Calu3 (cell line): ENCODE data around the gene AMZ1. TPM values are rescaled to one million over a fixed set of nuclear protein-coding genes. Genes with fewer than 3 reads are reported as not detected.

Experiments used
- BruUV-seq: library from RNA; stranded (reverse); fragments of 400-500 nt; replicated peaks from 2 replicates; lab custom pipeline; 2021; lab: Mats Ljungman, UMichigan
- CTCF ChIA-PET: fragments of 300-600 bp; sonication (Branson Sonifier 250); formaldehyde crosslinking; loops from one replicate; lab custom pipeline; 2022; ENCODE audit warnings: antibody characterized with exemption; lab: Charles Lee
- DNase-seq: peaks from one replicate; pipeline ENCODE4 v3.0.0; 2022
- H3K27ac Mint-ChIP-seq: one replicate; pipeline ENCODE4 v1.8.0; 2022; ENCODE audit warnings: mixed read lengths; ENCODE audit not compliant: unreplicated experiment
- H3K27me3 Mint-ChIP-seq: one replicate; pipeline ENCODE4 v1.8.0; 2022; ENCODE audit warnings: mixed read lengths; ENCODE audit not compliant: unreplicated experiment
- H3K36me3 Mint-ChIP-seq: one replicate; pipeline ENCODE4 v1.8.0; 2022; ENCODE audit warnings: mild to moderate bottlenecking, moderate library complexity, mixed read lengths; ENCODE audit not compliant: insufficient read depth, unreplicated experiment
- H3K4me1 Mint-ChIP-seq: one replicate; pipeline ENCODE4 v1.8.0; 2022; ENCODE audit warnings: mild to moderate bottlenecking, low read depth, mixed read lengths; ENCODE audit not compliant: unreplicated experiment
- H3K4me3 Mint-ChIP-seq: one replicate; pipeline ENCODE4 v1.8.0; 2022; ENCODE audit warnings: mild to moderate bottlenecking, low read depth, moderate library complexity, mixed read lengths; ENCODE audit not compliant: unreplicated experiment
- H3K9me3 Mint-ChIP-seq: one replicate; pipeline ENCODE4 v1.8.0; 2022; ENCODE audit warnings: low read depth, mixed read lengths; ENCODE audit not compliant: unreplicated experiment
- CTCF ChIP-seq: fragments of 200-600 bp; IDR thresholded peaks from one replicate; pipeline ENCODE4 v1.8.0; 2022; ENCODE audit warnings: antibody characterized with exemption; ENCODE audit not compliant: unreplicated experiment
- intact Hi-C: fragments of 100-400 bp; cut with micrococcal nuclease; formaldehyde crosslinking; loops from one replicate; pipeline ENCODE4 v1.10.0; 2022; ENCODE audit not compliant: unreplicated experiment
- total RNA-seq: library from RNA; stranded (reverse); gene quantifications from 2 replicates; pipeline ENCODE4 v1.2.3, GENCODE V29; 2022

The AMZ1 gene
- total RNA-seq, 1 experiment from 2014 or later: 0.12 TPM

- CTCF ChIA-PET: interaction anchor here (0.6 to 1.1 kb wide), 2 partner anchors 10 to 146 kb away, joined by 3 to 12 read pairs; no protein-coding TSS in a partner anchor
- Mint-ChIP-seq H3K27ac (no peak overlapping the region), H3K4me1 (no peaks in the 10 kb centered on the region), H3K27me3 (peaks cover 63% of the 10 kb centered on the region), H3K4me3 (no peak overlapping the region), H3K36me3 (no peaks in the 10 kb centered on the region), H3K9me3 (no peaks in the 10 kb centered on the region)
- TF ChIP-seq CTCF: no peak
- BruUV-seq: no TSS peak
- intact Hi-C loops: no loop called here
- DNase-seq: no peak
Measured at GRCh38 chr7:2701832-2702593, 14.0 kb downstream of the AMZ1 start.

- peaks cover 63% of the 10 kb centered on the region for H3K27me3 Mint-ChIP-seq
- no TSS peak for BruUV-seq
- H3K4me3 Mint-ChIP-seq: no peak overlapping the region
- intact Hi-C loops: no loop called here
- DNase-seq: no peak
- CTCF ChIA-PET: no interaction called here
- H3K36me3 Mint-ChIP-seq: no peaks in the 10 kb centered on the region
- H3K4me1 Mint-ChIP-seq: no peaks in the 10 kb centered on the region
- no peak for TF ChIP-seq CTCF
- H3K9me3 Mint-ChIP-seq: no peaks in the 10 kb centered on the region
- no peak overlapping the region for H3K27ac Mint-ChIP-seq
Measured at GRCh38 chr7:2702594-2702957, 14.6 kb downstream of the AMZ1 start.

GRCh38 chr7:2705371-2706096, 17.5 kb downstream of the AMZ1 start:
- Mint-ChIP-seq H3K4me3 (no peak overlapping the region), H3K27me3 (peaks cover 35% of the 10 kb centered on the region), H3K4me1 (peaks cover 10% of the 10 kb centered on the region), H3K27ac (no peak overlapping the region), H3K36me3 (peaks cover 18% of the 10 kb centered on the region), H3K9me3 (no peaks in the 10 kb centered on the region)
- no peak for DNase-seq
- intact Hi-C loops: no loop called here
- CTCF ChIA-PET: no interaction called here
- no peak for TF ChIP-seq CTCF
- no TSS peak for BruUV-seq

- Mint-ChIP-seq H3K36me3 (peaks cover 25% of the 10 kb centered on the region), H3K4me3 (no peak overlapping the region), H3K27me3 (peaks cover 23% of the 10 kb centered on the region), H3K27ac (no peak overlapping the region), H3K9me3 (no peaks in the 10 kb centered on the region), H3K4me1 (peaks cover 10% of the 10 kb centered on the region)
- no peak for DNase-seq
- intact Hi-C loops: no loop called here
- BruUV-seq: no TSS peak
- CTCF ChIA-PET: interaction anchor here (0.7 kb wide), 1 partner anchor 57 kb away, joined by 3 read pairs; no protein-coding TSS in a partner anchor
- no peak for TF ChIP-seq CTCF
Measured at GRCh38 chr7:2706685-2707126, 18.7 kb downstream of the AMZ1 start.
